DOHH2 (cell line): ENCODE data around the gene ASGR2.

ENCODE experiments used
- H3F3A ChIP-seq: fragments of 200-600 bp; sonication (generic), shearing (Covaris generic); 2 replicates; pipeline ENCODE4 v1.6.0; 2016; ENCODE audit warnings: antibody characterized with exemption, mild to moderate bottlenecking; ENCODE audit not compliant: control insufficient read depth, insufficient read depth
- H3K27ac ChIP-seq: fragments of 200-600 bp; sonication (generic); 2 replicates; pipeline ENCODE4 v1.5.1; 2014; ENCODE audit warnings: low read depth, mild to moderate bottlenecking, low read length, moderate library complexity
- H3K27me3 ChIP-seq: fragments of 200-600 bp; sonication (generic); 2 replicates; pipeline ENCODE4 v1.6.1; 2014; ENCODE audit warnings: mild to moderate bottlenecking, low read length, mixed read lengths; ENCODE audit not compliant: control insufficient read depth
- H3K36me3 ChIP-seq: fragments of 200-600 bp; sonication (generic); 2 replicates; pipeline ENCODE4 v1.6.1; 2014; ENCODE audit warnings: mild to moderate bottlenecking, low read length, moderate library complexity, mixed read lengths; ENCODE audit not compliant: control insufficient read depth
- H3K4me1 ChIP-seq: fragments of 200-600 bp; sonication (generic); 2 replicates; pipeline ENCODE4 v1.6.1; 2014; ENCODE audit warnings: mild to moderate bottlenecking, low read length, mixed read lengths; ENCODE audit not compliant: control insufficient read depth
- H3K4me2 ChIP-seq: fragments of 200-600 bp; sonication (generic); 2 replicates; pipeline ENCODE4 v1.6.0; 2014; ENCODE audit warnings: mild to moderate bottlenecking, low read length, moderate library complexity
- H3K4me3 ChIP-seq: fragments of 200-600 bp; sonication (generic); 2 replicates; pipeline ENCODE4 v1.5.1; 2014; ENCODE audit warnings: mild to moderate bottlenecking, low read length, mixed read lengths
- H3K79me2 ChIP-seq: fragments of 200-600 bp; sonication (generic); 2 replicates; pipeline ENCODE4 v1.6.1; 2014; ENCODE audit warnings: mild to moderate bottlenecking, low read length, mixed read lengths; ENCODE audit not compliant: control insufficient read depth
- H3K9me2 ChIP-seq: fragments of 200-600 bp; sonication (generic); replicated peaks from 2 replicates; pipeline ENCODE4 v1.6.1; 2014; ENCODE audit warnings: mild to moderate bottlenecking, low read length, mixed read lengths; ENCODE audit not compliant: control insufficient read depth
- H3K9me3 ChIP-seq: fragments of 200-600 bp; sonication (generic); 2 replicates; pipeline ENCODE4 v1.6.1; 2014; ENCODE audit warnings: antibody characterized with exemption, low read length, mixed read lengths; ENCODE audit not compliant: control insufficient read depth, insufficient read depth
- H4K20me1 ChIP-seq: fragments of 200-600 bp; sonication (generic); 2 replicates; pipeline ENCODE4 v1.6.0; 2014; ENCODE audit warnings: low read depth, mild to moderate bottlenecking, antibody characterized with exemption, low read length, moderate library complexity; ENCODE audit not compliant: control insufficient read depth, insufficient read depth
- EZH2phosphoT487 ChIP-seq: fragments of 200-600 bp; sonication (generic); IDR thresholded peaks from 2 replicates; pipeline ENCODE4 v1.6.1; 2017; ENCODE audit warnings: borderline replicate concordance, mild to moderate bottlenecking, antibody characterized with exemption, low read length, moderate library complexity, mixed read lengths
- TF ChIP-seq, protein P1 (sequence below): fragments of 200-600 bp; sonication (generic); IDR thresholded peaks from one replicate; pipeline ENCODE4 v1.5.1; 2014; ENCODE audit warnings: antibody characterized with exemption, mild to moderate bottlenecking, low read depth, low read length; ENCODE audit not compliant: poor library complexity, severe bottlenecking

The ASGR2 gene

GRCh38 chr17:7136266-7136877 is 21.8 kb upstream of the ASGR2 start:
- H3K79me2 ChIP-seq = no peaks in the 10 kb centered on the region
- H3K27me3 ChIP-seq = 0 out of 2 replicates have a peak, but pooled peaks cover 5% of the 10 kb centered on the region
- H3K4me2 ChIP-seq = no peak overlapping the region
- no peaks in the 10 kb centered on the region for H3K36me3 ChIP-seq
- no peak overlapping the region for H3K27ac ChIP-seq
- H3K4me1 ChIP-seq = peaks cover 21% of the 10 kb centered on the region
- H3K4me3 ChIP-seq = no peak overlapping the region
- H3K9me2 ChIP-seq = no peaks in the 10 kb centered on the region
- H4K20me1 ChIP-seq = no peaks in the 10 kb centered on the region
- H3K9me3 ChIP-seq = no peaks in the 10 kb centered on the region
- TF ChIP-seq, protein P1, sequence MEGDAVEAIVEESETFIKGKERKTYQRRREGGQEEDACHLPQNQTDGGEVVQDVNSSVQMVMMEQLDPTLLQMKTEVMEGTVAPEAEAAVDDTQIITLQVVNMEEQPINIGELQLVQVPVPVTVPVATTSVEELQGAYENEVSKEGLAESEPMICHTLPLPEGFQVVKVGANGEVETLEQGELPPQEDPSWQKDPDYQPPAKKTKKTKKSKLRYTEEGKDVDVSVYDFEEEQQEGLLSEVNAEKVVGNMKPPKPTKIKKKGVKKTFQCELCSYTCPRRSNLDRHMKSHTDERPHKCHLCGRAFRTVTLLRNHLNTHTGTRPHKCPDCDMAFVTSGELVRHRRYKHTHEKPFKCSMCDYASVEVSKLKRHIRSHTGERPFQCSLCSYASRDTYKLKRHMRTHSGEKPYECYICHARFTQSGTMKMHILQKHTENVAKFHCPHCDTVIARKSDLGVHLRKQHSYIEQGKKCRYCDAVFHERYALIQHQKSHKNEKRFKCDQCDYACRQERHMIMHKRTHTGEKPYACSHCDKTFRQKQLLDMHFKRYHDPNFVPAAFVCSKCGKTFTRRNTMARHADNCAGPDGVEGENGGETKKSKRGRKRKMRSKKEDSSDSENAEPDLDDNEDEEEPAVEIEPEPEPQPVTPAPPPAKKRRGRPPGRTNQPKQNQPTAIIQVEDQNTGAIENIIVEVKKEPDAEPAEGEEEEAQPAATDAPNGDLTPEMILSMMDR = peak; percentile 94
- TF ChIP-seq EZH2phosphoT487 = no peak
- peaks cover 6% of the 10 kb centered on the region; the same call in 1 of the 2 replicates for H3F3A ChIP-seq

- no peak overlapping the region for H3K27ac ChIP-seq
- H3K36me3 ChIP-seq = no peaks in the 10 kb centered on the region
- peak overlapping the region; percentile 56 for H3K4me2 ChIP-seq
- H3F3A ChIP-seq = peaks cover 6% of the 10 kb centered on the region; the same call in 1 of the 2 replicates
- H3K79me2 ChIP-seq = no peaks in the 10 kb centered on the region
- peak overlapping the region; percentile 45; the same call in 1 of the 2 replicates for H3K4me3 ChIP-seq
- no peaks in the 10 kb centered on the region for H3K9me2 ChIP-seq
- H3K9me3 ChIP-seq = no peaks in the 10 kb centered on the region
- peaks cover 14% of the 10 kb centered on the region; the same call in 1 of the 2 replicates for H3K27me3 ChIP-seq
- TF ChIP-seq EZH2phosphoT487 = no peak
- TF ChIP-seq, protein P1 = no peak
- H3K4me1 ChIP-seq = peaks cover 33% of the 10 kb centered on the region
- H4K20me1 ChIP-seq = no peaks in the 10 kb centered on the region
Measured at GRCh38 chr17:7133916-7134315, 19.3 kb upstream of the ASGR2 start.

- no peaks in the 10 kb centered on the region for H3K9me3 ChIP-seq
- H3K4me2 ChIP-seq = peak overlapping the region; percentile 56
- peak overlapping the region; percentile 45 for H3K4me3 ChIP-seq
- no peaks in the 10 kb centered on the region for H4K20me1 ChIP-seq
- TF ChIP-seq, protein P1 = peak; percentile 67
- no peak for TF ChIP-seq EZH2phosphoT487
- no peak overlapping the region for H3K27ac ChIP-seq
- peaks cover 16% of the 10 kb centered on the region; the same call in 1 of the 2 replicates for H3K27me3 ChIP-seq
- H3K79me2 ChIP-seq = no peaks in the 10 kb centered on the region
- H3F3A ChIP-seq = peaks cover 6% of the 10 kb centered on the region; the same call in 1 of the 2 replicates
- no peaks in the 10 kb centered on the region for H3K9me2 ChIP-seq
- peaks cover 33% of the 10 kb centered on the region for H3K4me1 ChIP-seq
- no peaks in the 10 kb centered on the region for H3K36me3 ChIP-seq
Measured at GRCh38 chr17:7133424-7133823, 18.8 kb upstream of the ASGR2 start.
